Activated T-cell treated with anti-CD3 and anti-CD28 coated beads, Interleukin-2, amount 50 U/mL, for 72 hours (primary cell): Measurements from ENCODE around the gene OR2L2. TPM values are rescaled to one million over a fixed set of nuclear protein-coding genes. Genes with fewer than 3 reads are reported as not detected.
A peak's percentile ranks its signal among the peaks of the same experiment; 100 is the strongest.

Source experiments
- ATAC-seq, 2 donors: fragments of 150-1000 bp; cut with Tn5 transposase; replicated peaks in 1 of 2; 2 replicates each; pipeline ENCODE4 v1.10.0; 2021; ENCODE audit warnings: moderate library complexity in 2 of 2, mild to moderate bottlenecking in 1 of 2
- DNase-seq, 2 donors: peaks; one replicate each; pipeline ENCODE4 v3.0.0; 2021 to 2022; ENCODE audit warnings: mixed read lengths in 1 of 2
- H3K27ac Mint-ChIP-seq: one replicate; pipeline ENCODE4 v1.8.0; 2022; ENCODE audit warnings: mild to moderate bottlenecking, moderate library complexity, mixed read lengths
- H3K27me3 Mint-ChIP-seq: one replicate; pipeline ENCODE4 v1.8.0; 2022; ENCODE audit warnings: low read depth, mixed read lengths
- H3K36me3 Mint-ChIP-seq, 2 donors: one replicate each; pipeline ENCODE4 v1.8.0; 2022; ENCODE audit warnings: mixed read lengths in 2 of 2, mild to moderate bottlenecking in 1 of 2; ENCODE audit not compliant: insufficient read depth in 2 of 2
- H3K4me1 Mint-ChIP-seq: one replicate; pipeline ENCODE4 v1.8.0; 2022; ENCODE audit warnings: low read depth, mixed read lengths
- H3K4me3 Mint-ChIP-seq, 2 donors: one replicate each; pipeline ENCODE4 v1.8.0; 2022; ENCODE audit warnings: mild to moderate bottlenecking in 2 of 2, mixed read lengths in 2 of 2, moderate library complexity in 2 of 2
- H3K9me3 Mint-ChIP-seq, 2 donors: one replicate each; pipeline ENCODE4 v1.8.0; 2022; ENCODE audit warnings: mixed read lengths in 2 of 2
- total RNA-seq, 2 donors: library from RNA; stranded (reverse); gene quantifications; one replicate each; pipeline ENCODE4 v1.2.3, GENCODE V29; 2022

The OR2L2 gene
- under 1 TPM; 0.12 to 0.29 TPM for total RNA-seq

- H3K27ac Mint-ChIP-seq, result no peak within 1 kb of the TSS
- H3K4me3 Mint-ChIP-seq, result no peak within 1 kb of the TSS
- no peaks in the 10 kb centered on the region for H3K4me1 Mint-ChIP-seq
- peaks cover 10 to 12% of the 10 kb centered on the region in 2 donors for H3K9me3 Mint-ChIP-seq
- DNase-seq, result no peak
- H3K36me3 Mint-ChIP-seq, result peaks cover 4 to 10% of the 10 kb centered on the region in 2 donors
- no peaks in the 10 kb centered on the region for H3K27me3 Mint-ChIP-seq
- no peak for ATAC-seq
These were observed at the start of gene OR2L2 for GRCh38 chr1:248029770-248030169. OR2L2 (plus strand) TSS chr1:248030070; CDS start chr1:248038268, 8,198 bp downstream.

DNA sequence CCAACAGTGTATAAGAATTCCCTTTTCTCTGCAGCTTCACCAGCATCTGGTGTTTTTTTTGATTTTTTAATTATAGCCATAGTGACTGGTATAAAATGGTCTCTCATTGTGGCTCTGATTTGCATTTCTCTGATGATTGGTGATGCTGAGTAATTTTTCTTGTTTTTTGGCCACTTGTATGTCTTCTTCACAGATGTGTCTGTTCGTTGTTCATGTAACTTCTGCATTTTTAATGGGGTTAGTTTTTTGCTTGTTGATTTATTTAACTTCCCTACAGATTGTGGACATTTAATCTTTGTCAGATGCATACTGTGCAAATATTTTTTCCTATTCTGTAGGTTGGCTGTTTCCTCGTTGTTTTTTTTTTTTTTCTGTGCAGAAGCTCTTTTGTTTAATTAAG, 36.9 kb upstream of the OR2L2 start:
- Mint-ChIP-seq H3K9me3 (peaks cover 0 to 4% of the 10 kb centered on the region in 2 donors), H3K4me1 (no peaks in the 10 kb centered on the region), H3K36me3 (no peaks in the 10 kb centered on the region), H3K27me3 (no peaks in the 10 kb centered on the region), H3K4me3 (no peak overlapping the region), H3K27ac (no peak overlapping the region)
- no peak for ATAC-seq
- DNase-seq, result no peak

- Mint-ChIP-seq H3K36me3 (no peaks in the 10 kb centered on the region), H3K4me1 (peaks cover 12% of the 10 kb centered on the region)
These were observed 31.1 kb upstream of the OR2L2 start for GRCh38 chr1:247998811-247999210.

DNA sequence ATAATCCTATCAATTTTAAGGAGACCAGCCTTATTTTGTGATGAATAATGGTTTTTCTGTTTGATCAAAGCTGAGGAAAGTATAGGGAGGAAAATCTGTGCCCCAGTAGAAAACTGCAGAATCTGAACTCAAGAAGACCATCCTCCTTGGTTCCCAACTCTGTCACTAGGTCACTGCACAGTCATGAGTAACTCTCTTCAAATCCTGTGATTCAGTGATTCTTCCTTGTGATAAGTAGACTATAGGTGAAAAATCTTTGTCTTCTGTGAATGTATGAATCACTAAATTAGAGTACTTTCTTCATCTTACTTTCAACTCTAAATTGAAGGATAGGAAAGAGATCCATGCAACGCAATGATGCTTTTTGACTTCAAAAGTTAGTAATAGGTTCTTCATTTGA, 29.7 kb upstream of the OR2L2 start:
- peak overlapping the region; percentile 83 for H3K27ac Mint-ChIP-seq
- peak overlapping the region in 1 of 2 donors; percentile 45 for H3K4me3 Mint-ChIP-seq
- H3K9me3 Mint-ChIP-seq, result peaks cover 7% of the 10 kb centered on the region in 2 donors
- ATAC-seq, result peak; percentile 46 to 68
- no peaks in the 10 kb centered on the region for H3K27me3 Mint-ChIP-seq
- H3K36me3 Mint-ChIP-seq, result no peaks in the 10 kb centered on the region
- peaks cover 12% of the 10 kb centered on the region for H3K4me1 Mint-ChIP-seq
- no peak for DNase-seq

More at GRCh38 chr1:247998811-247999210, 31.1 kb upstream of the OR2L2 start:
- no peak overlapping the region for H3K4me3 Mint-ChIP-seq
- H3K9me3 Mint-ChIP-seq, result peaks cover 7% of the 10 kb centered on the region in 2 donors
- DNase-seq (no peak), ATAC-seq (no peak)
- no peak overlapping the region for H3K27ac Mint-ChIP-seq
- no peaks in the 10 kb centered on the region for H3K27me3 Mint-ChIP-seq

- H3K27ac Mint-ChIP-seq, result no peak overlapping the region
- H3K9me3 Mint-ChIP-seq, result peaks cover 25 to 32% of the 10 kb centered on the region in 2 donors
- ATAC-seq (no peak), DNase-seq (no peak)
- no peak overlapping the region for H3K4me3 Mint-ChIP-seq
- H3K4me1 Mint-ChIP-seq, result no peaks in the 10 kb centered on the region
- H3K36me3 Mint-ChIP-seq, result peaks cover 10 to 13% of the 10 kb centered on the region in 2 donors
- no peaks in the 10 kb centered on the region for H3K27me3 Mint-ChIP-seq
These were observed 22.1 kb upstream of the OR2L2 start for GRCh38 chr1:248007778-248008177.

- Mint-ChIP-seq H3K4me1 (no peaks in the 10 kb centered on the region), H3K36me3 (peaks cover 10 to 13% of the 10 kb centered on the region in 2 donors), H3K27ac (no peak overlapping the region), H3K9me3 (peaks cover 18 to 25% of the 10 kb centered on the region in 2 donors), H3K4me3 (no peak overlapping the region), H3K27me3 (no peaks in the 10 kb centered on the region)
- DNase-seq, result no peak
- ATAC-seq, result no peak
These were observed 20.2 kb upstream of the OR2L2 start for GRCh38 chr1:248009681-248010080.

DNA sequence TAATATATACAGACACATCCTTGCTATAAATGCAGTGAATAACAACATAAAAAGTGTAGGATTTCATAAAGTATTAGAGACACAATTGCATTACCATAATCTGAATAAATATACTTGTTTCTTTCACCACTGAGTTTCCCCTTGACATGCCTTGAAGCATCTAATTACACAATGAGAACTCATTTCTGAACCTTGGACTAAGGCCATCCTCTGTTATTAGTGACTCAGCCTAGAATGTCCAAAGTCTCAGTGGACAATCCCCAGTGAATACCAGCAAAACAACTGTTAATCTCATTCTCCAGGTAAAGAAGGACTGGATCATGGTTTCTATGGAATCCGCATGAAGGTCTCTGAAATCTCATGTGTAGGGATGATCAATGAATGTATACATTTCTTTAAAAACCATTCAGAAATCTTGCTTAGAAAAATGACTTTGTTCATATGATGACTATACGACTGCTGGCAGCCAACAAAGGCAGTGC, 16.6 kb upstream of the OR2L2 start, which contains the start of gene OR2L5:
Gene OR2L5 (plus strand): TSS at position 432 of the 482 bp plus-strand sequence. CDS start 8,288 bp downstream, outside the sequence.
- H3K27me3 Mint-ChIP-seq, result no peaks in the 10 kb centered on the region
- no peak for DNase-seq
- peaks cover 15 to 22% of the 10 kb centered on the region in 2 donors for H3K9me3 Mint-ChIP-seq
- H3K4me1 Mint-ChIP-seq, result no peaks in the 10 kb centered on the region
- H3K27ac Mint-ChIP-seq, result no peak within 1 kb of the TSS
- H3K4me3 Mint-ChIP-seq, result no peak within 1 kb of the TSS
- H3K36me3 Mint-ChIP-seq, result peaks cover 10 to 13% of the 10 kb centered on the region in 2 donors
- ATAC-seq, result no peak

DNA sequence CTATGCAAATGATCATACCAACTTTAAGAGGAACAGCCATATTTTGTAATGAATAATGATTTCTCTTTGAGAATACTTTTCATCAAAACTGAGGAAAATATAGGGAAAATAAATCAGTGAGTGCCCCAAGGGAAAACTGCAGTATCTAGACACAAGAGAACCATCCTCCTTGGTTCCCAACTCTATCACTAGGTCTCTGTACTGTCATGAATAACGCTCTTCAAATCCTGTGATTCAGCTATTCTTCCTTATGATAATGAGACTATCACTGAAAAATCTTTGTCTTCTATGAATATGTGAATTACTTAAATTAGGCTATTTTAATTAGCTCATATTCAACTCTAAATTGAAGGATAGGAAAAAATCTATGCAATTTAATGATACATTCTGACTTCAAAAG, 14.1 kb upstream of the OR2L2 start:
- Mint-ChIP-seq H3K27me3 (no peaks in the 10 kb centered on the region), H3K36me3 (peaks cover 3 to 4% of the 10 kb centered on the region in 2 donors), H3K9me3 (peaks cover 6 to 7% of the 10 kb centered on the region in 2 donors), H3K4me3 (no peak overlapping the region), H3K4me1 (no peaks in the 10 kb centered on the region), H3K27ac (no peak overlapping the region)
- ATAC-seq (no peak), DNase-seq (no peak)

DNA sequence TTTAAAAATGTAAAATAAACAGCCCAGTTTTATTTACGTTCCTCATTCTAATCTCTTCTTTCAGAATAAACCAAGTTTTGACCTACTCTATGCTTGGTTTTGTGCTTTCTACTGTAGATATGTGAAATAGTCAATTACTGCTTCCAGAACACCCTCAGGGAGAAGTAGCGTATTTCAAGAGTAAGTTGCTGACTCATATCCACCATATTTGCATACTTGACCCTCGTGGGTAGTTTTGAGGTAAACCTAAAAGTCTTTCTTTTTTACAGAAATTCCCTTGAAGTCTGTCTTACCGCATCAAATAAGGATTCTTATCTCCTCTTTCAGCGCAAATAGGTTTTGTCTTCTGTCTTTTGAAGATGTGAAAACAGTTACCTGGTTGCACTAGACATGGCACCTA, 15.3 kb downstream of the OR2L2 start:
- H3K4me1 Mint-ChIP-seq, result no peaks in the 10 kb centered on the region
- no peaks in the 10 kb centered on the region for H3K27me3 Mint-ChIP-seq
- peaks cover 10 to 14% of the 10 kb centered on the region in 2 donors for H3K9me3 Mint-ChIP-seq
- no peak overlapping the region for H3K4me3 Mint-ChIP-seq
- ATAC-seq (no peak), DNase-seq (no peak)
- H3K27ac Mint-ChIP-seq, result no peak overlapping the region
- peaks cover 0 to 4% of the 10 kb centered on the region in 2 donors for H3K36me3 Mint-ChIP-seq

DNA sequence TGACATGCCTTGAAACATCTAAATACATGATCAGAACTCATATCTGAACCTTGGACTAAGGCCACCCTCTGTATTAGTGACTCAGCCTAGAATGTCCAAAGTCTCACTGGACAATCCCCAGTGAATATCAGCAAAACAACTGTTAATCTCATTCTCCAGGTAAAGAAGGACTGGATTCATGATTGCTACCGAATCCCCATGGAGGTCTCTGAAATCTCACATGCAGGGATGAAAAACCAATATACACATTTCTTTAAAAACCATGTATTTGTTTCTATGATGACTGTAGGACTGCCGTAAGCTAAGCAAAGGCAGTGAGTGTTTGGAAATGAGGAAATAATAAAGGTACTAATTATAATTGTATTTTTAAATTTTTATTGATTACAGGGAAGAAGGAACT, 16.7 kb downstream of the OR2L2 start, which contains the start of gene OR2L3:
Gene OR2L3 (plus strand): TSS at position 301 of the 400 bp plus-strand sequence. CDS start 13,846 bp downstream, outside the sequence.
- H3K27ac Mint-ChIP-seq, result no peak within 1 kb of the TSS
- H3K4me1 Mint-ChIP-seq, result no peaks in the 10 kb centered on the region
- ATAC-seq (no peak), DNase-seq (no peak)
- peaks cover 10 to 14% of the 10 kb centered on the region in 2 donors for H3K9me3 Mint-ChIP-seq
- no peak within 1 kb of the TSS for H3K4me3 Mint-ChIP-seq
- H3K27me3 Mint-ChIP-seq, result no peaks in the 10 kb centered on the region
- H3K36me3 Mint-ChIP-seq, result peaks cover 0 to 4% of the 10 kb centered on the region in 2 donors

DNA sequence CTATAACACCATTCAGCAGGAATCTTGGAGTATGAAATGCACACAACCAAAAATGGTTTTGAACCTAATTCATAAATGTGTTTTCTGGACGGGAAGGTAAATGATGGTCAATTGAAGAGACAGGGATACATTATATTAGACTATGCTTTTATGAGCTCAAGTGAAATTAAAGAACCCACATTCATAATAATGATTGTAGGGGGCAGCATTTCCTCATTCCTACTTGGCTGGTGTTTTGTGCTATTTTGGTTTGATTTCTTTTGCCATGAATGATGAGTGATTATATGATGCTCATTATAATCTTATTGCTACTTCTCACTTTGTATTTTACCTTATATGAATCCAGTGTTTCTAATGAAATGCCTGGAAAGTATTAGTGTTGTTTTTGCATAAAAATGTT, 17.1 kb downstream of the OR2L2 start:
- no peak overlapping the region for H3K4me3 Mint-ChIP-seq
- H3K36me3 Mint-ChIP-seq, result peaks cover 0 to 4% of the 10 kb centered on the region in 2 donors
- no peaks in the 10 kb centered on the region for H3K4me1 Mint-ChIP-seq
- H3K27ac Mint-ChIP-seq, result no peak overlapping the region
- H3K9me3 Mint-ChIP-seq, result peaks cover 10 to 14% of the 10 kb centered on the region in 2 donors
- ATAC-seq (no peak), DNase-seq (no peak)
- no peaks in the 10 kb centered on the region for H3K27me3 Mint-ChIP-seq

DNA sequence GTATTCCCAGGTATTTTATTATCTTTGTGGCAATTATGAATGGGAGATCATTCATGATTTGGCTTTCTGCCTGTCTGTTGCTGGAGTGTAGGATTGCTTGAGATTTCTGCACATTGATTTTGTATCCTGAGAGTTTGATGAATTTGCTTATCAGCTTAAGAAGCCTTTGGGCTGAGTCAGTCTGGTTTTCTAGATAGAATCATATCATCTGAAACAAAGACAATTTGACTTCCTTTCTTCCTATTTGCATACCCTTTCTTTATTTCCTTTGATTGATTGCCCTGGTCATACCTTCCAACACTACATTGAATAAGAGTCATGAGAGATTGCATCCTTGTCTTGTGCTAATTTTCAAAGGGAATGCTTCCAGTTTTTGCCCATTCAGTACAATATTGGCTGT, 24.8 kb downstream of the OR2L2 start:
- peaks cover 6 to 10% of the 10 kb centered on the region in 2 donors for H3K9me3 Mint-ChIP-seq
- no peak for ATAC-seq

DNA sequence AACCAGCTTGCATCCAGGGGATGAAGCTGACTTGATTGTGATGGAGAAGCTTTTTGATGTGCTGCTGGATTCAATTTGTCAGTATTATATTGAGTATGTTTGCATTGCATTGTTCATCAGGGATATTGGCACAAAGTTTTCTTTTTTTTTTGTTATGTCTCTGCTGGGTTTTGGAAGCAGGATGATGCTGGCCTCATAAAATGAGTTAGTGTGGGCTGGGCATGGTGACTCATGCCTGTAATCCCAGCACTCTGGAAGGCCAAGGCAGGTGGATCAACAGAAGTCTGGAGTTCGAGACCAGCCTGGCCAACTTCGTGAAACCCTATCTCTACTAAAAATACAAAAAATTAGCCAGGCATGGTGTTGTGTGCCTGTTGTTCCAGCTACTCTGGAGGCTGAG, 25.4 kb downstream of the OR2L2 start:
- Mint-ChIP-seq H3K36me3 (peaks cover 1 to 2% of the 10 kb centered on the region in 2 donors), H3K4me1 (no peaks in the 10 kb centered on the region), H3K9me3 (peaks cover 6 to 10% of the 10 kb centered on the region in 2 donors), H3K4me3 (no peak overlapping the region), H3K27me3 (no peaks in the 10 kb centered on the region), H3K27ac (no peak overlapping the region)
- no peak for DNase-seq
- no peak for ATAC-seq

More for the DNA sequence above, 24.8 kb downstream of the OR2L2 start:
- H3K36me3 Mint-ChIP-seq, result peaks cover 1 to 2% of the 10 kb centered on the region in 2 donors
- DNase-seq, result no peak
- H3K4me3 Mint-ChIP-seq, result no peak overlapping the region
- no peak overlapping the region for H3K27ac Mint-ChIP-seq
- no peaks in the 10 kb centered on the region for H3K4me1 Mint-ChIP-seq
- H3K27me3 Mint-ChIP-seq, result no peaks in the 10 kb centered on the region

DNA sequence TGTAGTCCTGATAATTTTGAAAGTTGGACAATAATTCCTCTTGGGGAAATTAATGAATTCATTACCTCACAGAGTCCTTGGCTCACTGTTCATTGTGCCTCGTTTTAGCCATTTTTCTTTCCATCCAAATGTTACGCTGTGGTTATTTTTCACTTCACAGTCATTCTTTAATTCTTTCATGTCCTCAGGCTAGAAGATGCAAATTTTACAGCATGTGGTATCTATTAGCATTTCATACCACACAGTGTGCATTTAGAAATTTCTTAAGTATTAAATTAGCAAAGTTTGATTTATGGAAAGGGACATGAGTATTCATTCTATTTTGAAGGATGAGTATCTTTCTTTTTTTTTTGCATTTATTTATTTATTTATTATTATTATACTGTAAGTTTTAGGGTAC, 35.2 kb downstream of the OR2L2 start:
- Mint-ChIP-seq H3K4me3 (no peak overlapping the region), H3K27ac (no peak overlapping the region), H3K36me3 (peaks cover 0 to 3% of the 10 kb centered on the region in 2 donors), H3K27me3 (no peaks in the 10 kb centered on the region), H3K9me3 (peaks cover 3 to 9% of the 10 kb centered on the region in 2 donors), H3K4me1 (no peaks in the 10 kb centered on the region)
- DNase-seq, result no peak
- ATAC-seq, result no peak
